ENCODE measurements around the gene HPCAL1.

HPCAL1 gene

DNA sequence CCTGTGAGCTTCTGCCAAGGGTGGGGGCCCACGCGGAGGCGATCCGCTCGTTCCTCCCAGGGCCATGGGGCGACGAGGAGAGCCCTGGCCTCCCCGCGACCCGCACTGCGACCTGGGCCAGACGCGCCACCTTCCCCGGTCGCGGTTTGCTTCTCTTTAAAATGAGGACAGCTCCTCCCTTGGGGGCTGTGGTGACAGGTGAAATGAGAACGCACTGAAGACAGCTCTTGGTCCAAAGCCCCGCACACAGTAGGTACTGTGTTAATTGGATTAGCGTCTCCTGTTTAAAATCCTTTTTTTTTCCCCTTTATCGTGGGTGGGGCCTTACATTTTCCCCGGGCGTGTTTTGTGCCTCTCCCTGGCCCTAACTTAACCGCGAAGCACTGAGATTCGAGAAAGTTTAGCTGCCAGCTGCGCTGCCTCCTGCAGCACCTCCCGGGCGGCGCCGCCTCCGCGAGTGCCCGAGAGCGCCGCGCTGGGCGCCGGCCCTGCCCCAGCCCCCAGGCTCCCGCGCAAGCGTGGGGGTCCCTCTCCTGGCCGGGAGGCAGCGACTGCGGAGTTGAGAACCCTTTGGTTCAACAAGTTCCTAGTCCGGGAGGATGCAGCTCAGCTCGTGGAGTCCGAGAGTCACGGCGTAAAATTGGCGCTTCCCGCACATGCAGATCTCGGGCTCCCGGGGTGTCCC lies 1.1 kb downstream of the HPCAL1 start:
- DNase-seq (ENCODE audit: low read depth): no peak

DNA sequence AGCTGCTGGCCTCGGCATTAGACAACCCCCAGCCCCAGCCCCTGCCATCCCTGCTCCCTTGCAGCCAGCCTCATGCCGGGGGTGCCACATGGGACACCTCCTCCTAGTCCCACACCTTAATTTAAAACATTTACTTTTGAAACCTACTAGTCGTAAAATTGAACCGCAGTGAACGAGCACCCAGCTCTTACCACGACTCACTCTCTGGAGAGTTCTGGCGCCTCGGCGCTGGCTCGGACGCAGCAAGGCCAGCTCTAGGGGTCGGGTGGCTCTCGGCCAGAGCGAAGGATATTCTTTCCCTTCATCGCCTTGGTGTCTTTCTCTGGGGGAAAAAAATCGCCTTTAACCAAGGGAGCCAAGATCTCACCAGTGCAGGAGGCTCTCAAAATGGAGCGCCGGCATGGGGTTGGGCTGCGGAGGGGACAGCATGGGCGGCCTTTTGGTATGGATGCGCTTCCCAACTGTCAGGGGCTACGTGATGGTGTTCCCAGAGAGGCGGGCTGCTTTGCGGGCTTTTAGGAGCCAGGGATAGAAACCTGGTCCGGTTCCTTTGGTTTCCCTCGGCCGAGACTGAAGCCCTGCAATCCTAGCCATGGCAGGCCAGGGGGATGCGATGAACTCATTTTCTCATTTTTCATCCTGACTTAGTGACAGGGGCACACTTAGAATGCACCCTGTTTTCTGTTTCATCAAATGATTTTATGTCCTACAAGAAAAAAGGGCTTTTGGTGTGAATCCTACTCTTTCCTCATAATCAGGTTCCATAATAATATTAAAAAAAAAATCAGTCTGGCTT lies 2.0 kb downstream of the HPCAL1 start:
- DNase-seq (ENCODE audit: low read depth): no peak

GRCh38 chr2:10305254-10305635 lies 2.5 kb downstream of the HPCAL1 start:
- DNase-seq (ENCODE audit: low read depth): no peak

GRCh38 chr2:10305715-10306114 lies 3.0 kb downstream of the HPCAL1 start:
- no peak for DNase-seq (ENCODE audit: low read depth)

- no peak for DNase-seq (ENCODE audit: low read depth)
Measured at GRCh38 chr2:10306901-10307463, 4.3 kb downstream of the HPCAL1 start.

- no peak for DNase-seq (ENCODE audit: low read depth)
Measured at GRCh38 chr2:10307561-10308156, 5.0 kb downstream of the HPCAL1 start.

DNA sequence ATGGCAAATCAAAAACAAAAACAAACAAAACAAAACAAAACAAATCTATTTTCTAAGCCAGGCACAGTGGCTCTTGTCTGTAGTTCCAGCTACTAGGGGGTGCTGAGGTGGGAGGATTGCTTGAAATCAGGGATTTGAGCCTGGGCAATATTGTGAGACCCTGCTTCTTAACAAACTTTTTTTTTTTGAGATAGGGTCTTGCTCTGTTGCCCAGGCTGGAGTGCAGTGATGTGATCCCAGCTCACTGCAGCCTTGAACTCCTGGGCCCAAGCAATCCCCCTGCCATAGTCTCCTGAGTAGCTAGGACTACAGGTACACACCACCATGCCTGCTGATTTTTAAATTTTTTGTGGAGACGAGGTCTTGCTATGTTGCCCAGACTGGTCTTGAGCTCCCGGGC lies 6.2 kb downstream of the HPCAL1 start:
- DNase-seq (ENCODE audit: low read depth): no peak

DNA sequence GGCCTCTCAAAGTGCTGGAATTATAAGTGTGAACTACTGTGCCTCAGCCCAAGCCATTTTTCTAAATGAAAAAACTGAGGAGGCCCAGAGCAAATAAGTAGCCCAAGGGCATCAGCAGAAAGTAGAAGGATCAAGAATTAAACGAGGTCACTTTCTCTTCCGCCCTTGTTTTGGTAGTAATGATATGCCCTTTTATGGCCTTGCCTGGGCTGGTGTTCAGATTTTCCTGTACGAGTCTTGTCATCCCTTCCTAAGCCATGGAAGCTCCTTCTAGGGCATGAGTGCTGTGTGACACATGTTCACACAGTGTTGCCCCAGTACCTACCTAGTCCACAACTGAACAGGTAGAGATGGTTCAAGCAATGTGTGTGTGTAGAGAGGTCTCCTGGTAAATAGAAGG lies 6.6 kb downstream of the HPCAL1 start:
- DNase-seq (ENCODE audit: low read depth): no peak

DNA sequence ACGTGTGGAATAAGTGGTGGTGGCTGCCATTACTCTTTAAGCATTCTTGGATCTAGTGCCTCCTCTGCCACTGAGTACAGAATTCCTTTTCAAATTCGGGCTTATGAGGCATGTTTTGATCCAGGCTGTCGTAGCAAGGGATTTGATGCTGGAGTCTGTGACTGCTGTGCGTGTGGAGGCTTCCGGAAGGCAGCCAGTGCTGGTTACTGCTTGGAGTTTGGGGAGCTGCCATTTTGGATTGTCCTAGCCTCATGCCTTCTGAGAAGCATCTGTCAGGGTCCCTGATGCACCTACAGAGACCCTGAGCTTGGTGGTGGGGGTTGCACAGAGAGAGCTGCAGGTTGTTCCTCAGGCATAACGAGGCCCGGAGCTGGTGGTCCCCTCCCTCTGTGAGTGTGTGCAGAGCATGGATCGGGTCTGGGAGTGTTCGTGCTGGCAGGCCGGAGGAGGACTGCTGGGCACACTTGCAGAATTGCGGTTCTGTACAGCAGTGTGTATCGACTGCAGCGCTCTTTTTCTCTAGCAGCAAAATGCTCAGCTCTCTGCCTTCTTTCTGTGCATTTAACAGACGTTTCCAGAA lies 7.7 kb downstream of the HPCAL1 start:
- DNase-seq (ENCODE audit: low read depth): no peak

- no peak for DNase-seq (ENCODE audit: low read depth)
Measured at GRCh38 chr2:10311736-10312135, 9.0 kb downstream of the HPCAL1 start.

GRCh38 chr2:10312437-10312957 lies 9.8 kb downstream of the HPCAL1 start:
- DNase-seq (ENCODE audit: low read depth): no peak

DNA sequence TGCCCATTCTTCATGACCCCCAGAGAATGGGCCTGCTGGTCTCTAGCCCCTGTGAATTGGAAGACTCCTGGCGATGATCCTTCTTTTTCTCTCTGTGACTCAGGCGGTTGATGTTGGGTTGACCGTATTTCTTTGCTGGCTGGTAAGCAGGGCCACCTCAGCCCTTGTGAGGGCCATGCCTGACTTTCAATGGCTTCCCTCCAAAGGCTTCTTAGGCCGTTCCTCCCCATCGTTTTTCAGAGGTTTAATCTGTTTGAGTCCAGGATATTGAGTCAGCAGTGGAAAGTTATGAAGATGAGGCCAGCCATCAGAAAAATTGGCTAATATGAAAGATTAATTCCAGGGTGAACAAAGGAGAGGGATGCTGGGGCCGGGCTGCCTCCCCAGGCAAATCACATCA lies 13.6 kb downstream of the HPCAL1 start:
- no peak for DNase-seq (ENCODE audit: low read depth)

- no peak for DNase-seq (ENCODE audit: low read depth)
Measured at GRCh38 chr2:10316860-10317259, 14.2 kb downstream of the HPCAL1 start.

DNA sequence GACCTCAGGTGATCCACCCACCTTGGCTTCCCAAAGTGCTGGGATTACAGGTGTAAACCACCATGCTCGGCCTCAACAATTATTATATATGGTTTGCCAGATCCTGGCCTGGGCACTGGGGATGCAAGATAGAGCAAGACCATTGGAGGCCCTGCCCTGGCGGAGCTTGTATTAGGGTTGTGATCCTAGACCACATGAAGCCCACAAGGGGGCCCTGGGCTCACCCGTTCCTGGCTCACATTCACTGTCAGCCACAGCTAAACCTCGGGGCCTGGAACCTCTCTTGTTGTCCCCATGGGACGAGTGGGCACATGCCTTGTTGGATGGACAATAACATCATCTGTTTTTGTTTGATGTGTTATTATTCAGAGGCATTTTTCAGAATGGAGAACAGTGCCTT lies 14.9 kb downstream of the HPCAL1 start:
- no peak for DNase-seq (ENCODE audit: low read depth)

GRCh38 chr2:10318345-10318744 lies 15.6 kb downstream of the HPCAL1 start:
- DNase-seq (ENCODE audit: low read depth): no peak

GRCh38 chr2:10319892-10320574 lies 17.3 kb downstream of the HPCAL1 start:
- DNase-seq (ENCODE audit: low read depth): no peak

- DNase-seq (ENCODE audit: low read depth): no peak
Measured at GRCh38 chr2:10320575-10320931, 17.8 kb downstream of the HPCAL1 start.

- no peak for DNase-seq (ENCODE audit: low read depth)
Measured at GRCh38 chr2:10320933-10321332, 18.2 kb downstream of the HPCAL1 start.

- DNase-seq (ENCODE audit: low read depth): no peak
Measured at GRCh38 chr2:10321622-10322021, 18.9 kb downstream of the HPCAL1 start.

GRCh38 chr2:10322481-10322880 lies 19.8 kb downstream of the HPCAL1 start:
- DNase-seq (ENCODE audit: low read depth): no peak

- no peak for DNase-seq (ENCODE audit: low read depth)
Measured at GRCh38 chr2:10322973-10323372, 20.3 kb downstream of the HPCAL1 start.

- DNase-seq (ENCODE audit: low read depth): no peak
Measured at GRCh38 chr2:10323535-10323934, 20.8 kb downstream of the HPCAL1 start.
